Psoas muscle (tissue), 8 donors: ENCODE data around the gene PRKCI. TPM values are rescaled to one million over a fixed set of nuclear protein-coding genes. Genes with fewer than 3 reads are reported as not detected.
"Not testable (repeated sequence)": the region's sequence is repeated elsewhere in the genome, so short reads cannot be mapped to it uniquely, and the experiment has no call there.

Experiments used
- ATAC-seq, 4 donors: fragments of 200-7000 bp; cut with Tn5 transposase; one replicate each; pipeline ENCODE4 v1.9.1; 2020; ENCODE audit warnings: moderate library complexity in 3 of 4, mild to moderate bottlenecking in 2 of 4
- DNase-seq, 2 donors: peaks; one replicate each; pipeline ENCODE4 v3.0.0-alpha.2; 2020
- H3K27ac ChIP-seq: fragments of 200-600 bp; one replicate; pipeline ENCODE4 v1.8.0; 2022
- H3K27me3 ChIP-seq, 3 donors: fragments of 200-600 bp in 1 of 3; one replicate each; pipeline versions ENCODE4 v1.6.1 to v1.8.0; 2013 to 2022; ENCODE audit warnings: low read length in 2 of 3, mild to moderate bottlenecking in 2 of 3, moderate library complexity in 1 of 3; ENCODE audit not compliant: insufficient read depth in 3 of 3
- H3K36me3 ChIP-seq, 2 donors: fragments of 200-600 bp in 1 of 2; one replicate each; pipeline versions ENCODE4 v1.6.1 to v1.8.0; 2013 to 2022; ENCODE audit warnings: low read depth in 1 of 2, mild to moderate bottlenecking in 1 of 2, moderate library complexity in 1 of 2; ENCODE audit not compliant: insufficient read depth in 1 of 2
- H3K4me1 ChIP-seq: fragments of 200-600 bp; one replicate; pipeline ENCODE4 v1.8.0; 2022
- H3K4me3 ChIP-seq: fragments of 200-600 bp; one replicate; pipeline ENCODE4 v1.8.0; 2022; ENCODE audit warnings: mild to moderate bottlenecking
- H3K9me3 ChIP-seq: fragments of 200-600 bp; one replicate; pipeline ENCODE4 v1.8.0; 2022
- CTCF ChIP-seq: fragments of 200-600 bp; IDR thresholded peaks from one replicate; pipeline ENCODE4 v1.8.0; 2022; ENCODE audit warnings: antibody characterized with exemption
- WGBS, 3 donors: extraction: QIAGEN DNeasy Blood & Tissue Kit; methylation state at CpG; one replicate each; pipeline versions ENCODE4 v1.1.6 to v1.1.7; 2013; 5-methylcytosine and 5-hydroxymethylcytosine counted together
- intact Hi-C, 2 donors: fragments of 100-400 bp; cut with DNase I; formaldehyde crosslinking; loops; one replicate each; pipeline versions ENCODE4 v1.11.0 to v1.14.2; 2022
- polyA plus RNA-seq, 3 donors: library from polyadenylated mRNA; stranded (reverse); fragments of 200-250 nt; gene quantifications; one replicate each; pipeline ENCODE4 v1.2.3, GENCODE V29; 2013
- total RNA-seq, 4 donors: library from RNA; stranded (reverse); fragmentation: NEBNext Ultra II Directional in 2 of 4; extraction: Animal tissue kit (Norgen Biotek cat#: 25700) in 2 of 4; gene quantifications; one replicate each; pipeline versions ENCODE4 v1.2.1 to v1.2.4, GENCODE V29; 2021 to 2023
- donor health status: healthy with polysubstance abuse.
- donor health status: DM: no; HTN: no; CAD: no; lungs with moderate emphysema.
- donor health status: Bipolar disorder and iron deficiency.
- donor health status: healthy.
- donor health status: DM: yes; HTN: yes; CAD: no.
- donor health status: DM: no; HTN: no; CAD: no.
- donor health status: DM: no; HTN: no; CAD: no.
- donor health status: DM: yes; HTN: yes; CAD: no.

The PRKCI gene
- total and polyA plus RNA-seq, 7 donors, result 7.3 to 19.8 (median 14.2) TPM

GRCh38 chr3:170259907-170260306 lies 37.7 kb downstream of the PRKCI start:
- no peaks in the 10 kb centered on the region for H3K4me1 ChIP-seq
- 91 to 94% (median 93%) methylated on average over 4 of the region's 4 CpGs for WGBS, 3 donors
- DNase-seq (no peak), ATAC-seq (no peak)
- no peaks in the 10 kb centered on the region for H3K9me3 ChIP-seq
- intact Hi-C loops, result no loop called here
- no peak overlapping the region for H3K4me3 ChIP-seq
- H3K27me3 ChIP-seq, result no peaks in the 10 kb centered on the region
- peaks cover 0 to 36% of the 10 kb centered on the region in 2 donors for H3K36me3 ChIP-seq
- H3K27ac ChIP-seq, result no peak overlapping the region
- no peak for TF ChIP-seq CTCF

GRCh38 chr3:170267793-170268192 lies 45.6 kb downstream of the PRKCI start:
- ATAC-seq, result no peak
- no peak for TF ChIP-seq CTCF
- WGBS, 3 donors, result 96 to 99% (median 96%) methylated on average over 5 of the region's 5 CpGs

GRCh38 chr3:170269673-170270254 lies 47.5 kb downstream of the PRKCI start:
- H3K9me3 ChIP-seq, H3K4me1 ChIP-seq, H3K4me3 ChIP-seq, intact Hi-C loops, ATAC-seq, H3K27ac ChIP-seq, H3K27me3 ChIP-seq, DNase-seq: not testable (repeated sequence)
- 94 to 97% (median 95%) methylated on average over 8 of the region's 8 CpGs for WGBS, 3 donors
- peaks cover 4 to 68% of the 10 kb centered on the region in 2 donors for H3K36me3 ChIP-seq

More at GRCh38 chr3:170267793-170268192, 45.6 kb downstream of the PRKCI start:
- peaks cover 4 to 66% of the 10 kb centered on the region in 2 donors for H3K36me3 ChIP-seq
- H3K4me3 ChIP-seq, result no peak overlapping the region
- H3K27ac ChIP-seq, result no peak overlapping the region
- intact Hi-C loops, result no loop called here
- no peaks in the 10 kb centered on the region for H3K4me1 ChIP-seq
- DNase-seq, result no peak
- no peaks in the 10 kb centered on the region for H3K27me3 ChIP-seq
- H3K9me3 ChIP-seq, result no peaks in the 10 kb centered on the region

- Histone ChIP-seq H3K9me3 (no peaks in the 10 kb centered on the region), H3K27ac (no peak overlapping the region), H3K4me3 (no peak overlapping the region), H3K27me3 (no peaks in the 10 kb centered on the region), H3K36me3 (peaks cover 4 to 66% of the 10 kb centered on the region in 2 donors), H3K4me1 (no peaks in the 10 kb centered on the region)
- WGBS, 3 donors, result 89 to 93% (median 92%) methylated on average over 11 of the region's 11 CpGs
- intact Hi-C loops, result no loop called here
- ATAC-seq, result no peak
- TF ChIP-seq CTCF, result no peak
- no peak for DNase-seq
These were observed 48.2 kb downstream of the PRKCI start for GRCh38 chr3:170270282-170270881.

- 89 to 97% (median 92%) methylated on average over 2 of the region's 2 CpGs for WGBS, 3 donors
- ATAC-seq (no peak), DNase-seq (no peak)
- Histone ChIP-seq H3K4me3 (no peak overlapping the region), H3K4me1 (no peaks in the 10 kb centered on the region), H3K9me3 (no peaks in the 10 kb centered on the region), H3K27me3 (no peaks in the 10 kb centered on the region), H3K27ac (no peak overlapping the region), H3K36me3 (peaks cover 4 to 78% of the 10 kb centered on the region in 2 donors)
- intact Hi-C loops, result no loop called here
- TF ChIP-seq CTCF, result no peak
These were observed 52.4 kb downstream of the PRKCI start for GRCh38 chr3:170274641-170275040.
